Spleen (tissue), 11 donors: ENCODE results near the gene FLCN. TPM values are rescaled to one million over a fixed set of nuclear protein-coding genes. Genes with fewer than 3 reads are reported as not detected.
A peak's percentile ranks its signal among the peaks of the same experiment; 100 is the strongest.
"Not testable (repeated sequence)": the region's sequence is repeated elsewhere in the genome, so short reads cannot be mapped to it uniquely, and the experiment has no call there.

Experiments
- DNase-seq: peaks from one replicate; pipeline ENCODE4 v3.0.0-alpha.2; 2020
- H3K27ac ChIP-seq, 8 donors: fragments of 200-600 bp; sonication (generic) in 7 of 8; 1 replicate in 4 of 8; 2 replicates in 4 of 8; pipeline versions ENCODE4 v1.5.0 to v1.8.0; 2016 to 2021; ENCODE audit warnings: inconsistent platforms in 4 of 8, mild to moderate bottlenecking in 4 of 8, moderate library complexity in 1 of 8
- H3K27me3 ChIP-seq, 7 donors: fragments of 200-600 bp; sonication (generic) in 6 of 7; replicated peaks in 1 of 7; 1 replicate in 4 of 7; 2 replicates in 3 of 7; pipeline versions ENCODE4 v1.5.0 to v1.8.0; 2016 to 2021; ENCODE audit warnings: inconsistent platforms in 3 of 7, mild to moderate bottlenecking in 1 of 7
- H3K36me3 ChIP-seq, 6 donors: fragments of 200-600 bp; sonication (generic) in 5 of 6; 1 replicate in 4 of 6; 2 replicates in 2 of 6; pipeline versions ENCODE4 v1.5.0 to v1.8.0; 2016 to 2021; ENCODE audit warnings: inconsistent platforms in 2 of 6
- H3K4me1 ChIP-seq, 6 donors: fragments of 200-600 bp; sonication (generic) in 5 of 6; 1 replicate in 3 of 6; 2 replicates in 3 of 6; pipeline versions ENCODE4 v1.5.0 to v1.8.0; 2016 to 2021; ENCODE audit warnings: inconsistent platforms in 3 of 6
- H3K4me3 ChIP-seq, 8 donors: fragments of 200-600 bp; sonication (generic) in 7 of 8; 1 replicate in 4 of 8; 2 replicates in 4 of 8; pipeline versions ENCODE4 v1.5.0 to v1.8.0; 2016 to 2021; ENCODE audit warnings: inconsistent platforms in 4 of 8, mild to moderate bottlenecking in 4 of 8, moderate library complexity in 2 of 8
- H3K9me3 ChIP-seq, 8 donors: fragments of 200-600 bp; sonication (generic) in 7 of 8; 1 replicate in 4 of 8; 2 replicates in 4 of 8; pipeline versions ENCODE4 v1.5.0 to v1.8.0; 2016 to 2021; ENCODE audit warnings: inconsistent platforms in 4 of 8
- CTCF ChIP-seq, 11 experiments: fragments of 200-600 bp in 7 of 11; fragments of 450-650 bp in 4 of 11; sonication (generic) in 4 of 11; IDR thresholded peaks in 8 of 11; conservative IDR thresholded peaks in 3 of 11; 1 replicate in 7 of 11; 2 replicates in 4 of 11; pipeline versions ENCODE4 v1.4.0 to v1.8.0; 2016 to 2021; ENCODE audit warnings: antibody characterized with exemption in 11 of 11, inconsistent platforms in 4 of 11, mild to moderate bottlenecking in 1 of 11
- POLR2A ChIP-seq, 3 donors: fragments of 450-650 bp; IDR thresholded peaks; one replicate each; pipeline ENCODE4 v1.5.1; 2017; ENCODE audit warnings: antibody characterized with exemption in 3 of 3, mild to moderate bottlenecking in 1 of 3
- POLR2AphosphoS5 ChIP-seq, 3 donors: sonication (generic); formaldehyde crosslinking; IDR thresholded peaks; one replicate each; pipeline ENCODE4 v1.5.1; 2017; ENCODE audit warnings: antibody characterized with exemption in 3 of 3
- WGBS, 5 donors: extraction: QIAGEN DNeasy Blood & Tissue Kit in 3 of 5; methylation state at CpG; one replicate each; pipeline versions ENCODE4 v1.1.5 to v1.1.7; 2013 to 2018; 5-methylcytosine and 5-hydroxymethylcytosine counted together
- intact Hi-C: fragments of 100-400 bp; cut with DNase I; formaldehyde crosslinking; loops from one replicate; pipeline ENCODE4 v1.15.0; 2023; ENCODE audit warnings: low total_unique reads
- polyA plus RNA-seq, 3 donors: library from polyadenylated mRNA; stranded (reverse); fragments of 200-250 nt; gene quantifications; one replicate each; pipeline ENCODE4 v1.2.1, GENCODE V29; 2013
- total RNA-seq, 7 donors: library from RNA; depleted of rRNA in 3 of 7; stranded (reverse); fragments of >200 nt in 3 of 7; fragmentation: NEBNext Ultra II Directional in 4 of 7; extraction: Animal tissue kit (Norgen Biotek cat#: 25700) in 4 of 7; gene quantifications; one replicate each; pipeline versions ENCODE4 v1.1.0 to v1.2.1, GENCODE V29; 2016 to 2021
- donor health status: healthy with polysubstance abuse.
- donor health status: DM: no; HTN: no; CAD: no; lungs with moderate emphysema.
- donor health status: DM: no; HTN: no; CAD: no.
- donor health status: Bipolar disorder and iron deficiency.
- donor health status: healthy.
- donor health status: DM: no; HTN: no; CAD: no.
- donor health status: DM: yes; HTN: yes; CAD: no.

FLCN gene
- total and polyA plus RNA-seq, 10 donors: 9.1 to 91.6 (median 72.3) TPM

DNA sequence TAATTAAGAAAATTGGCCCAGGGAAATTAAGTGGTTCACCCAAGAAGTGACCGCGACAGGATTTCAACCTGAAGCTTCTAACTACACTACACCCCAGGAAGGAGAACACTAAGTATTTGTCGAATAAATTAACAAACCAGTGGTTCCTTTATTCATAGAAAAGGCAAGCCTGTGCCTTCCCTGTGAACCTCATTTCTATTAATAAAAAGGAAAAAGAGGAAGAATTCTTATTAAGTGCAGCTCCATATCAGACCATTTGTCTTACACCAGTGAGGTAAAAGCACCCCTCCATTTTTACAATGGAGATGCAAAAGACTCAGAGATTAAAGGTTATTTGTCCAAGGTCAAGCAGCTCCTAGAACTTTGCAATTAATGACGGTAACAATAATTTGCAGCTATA, 42.3 kb upstream of the FLCN start:
- Histone ChIP-seq H3K27ac (peak overlapping the region in 2 of 8 donors; percentile 10 to 99), H3K9me3 (no peaks in the 10 kb centered on the region), H3K4me1 (peaks cover 18 to 69% (median 50%) of the 10 kb centered on the region in 6 donors), H3K36me3 (peaks cover 0 to 31% (median 16%) of the 10 kb centered on the region in 6 donors), H3K27me3 (no peaks in the 10 kb centered on the region), H3K4me3 (peak overlapping the region in 6 of 8 donors; percentile 87 to 100 (median 98))
- TF ChIP-seq POLR2AphosphoS5 (IDR thresholded peaks at IDR 0.05) (no peak), CTCF (IDR thresholded peaks at IDR 0.05 in 8 of 11, conservative IDR thresholded peaks at IDR 0.05 in 3 of 11) (no peak)
- DNase-seq: no peak
- intact Hi-C loops: no loop called here
- 61 to 79% (median 71%) methylated on average over 4 of the region's 4 CpGs for WGBS, 5 donors

DNA sequence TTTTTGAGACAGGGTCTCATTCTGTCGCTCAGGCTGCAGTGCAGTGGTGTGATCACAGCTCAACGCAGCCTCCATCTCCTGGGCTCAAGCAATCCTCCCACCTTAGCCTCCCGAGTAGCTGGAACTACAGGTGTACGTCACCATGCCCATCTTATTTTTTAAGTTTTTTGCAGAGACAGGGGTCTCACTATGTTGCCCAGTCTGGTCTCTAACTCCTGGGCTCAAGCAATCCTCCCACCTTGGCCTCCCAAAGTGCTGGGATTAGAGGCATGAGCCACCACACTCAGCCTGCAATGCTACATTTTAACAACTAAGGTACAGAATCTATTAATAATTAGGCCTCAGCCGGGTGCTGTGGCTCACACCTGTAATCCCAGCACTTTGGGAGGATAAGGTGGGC, 40.5 kb upstream of the FLCN start:
- H3K4me3 ChIP-seq, H3K9me3 ChIP-seq, intact Hi-C loops, DNase-seq, H3K27me3 ChIP-seq: not testable (repeated sequence)
- H3K27ac ChIP-seq: peak overlapping the region in 1 of 8 donors; percentile 91
- peaks cover 0 to 50% (median 30%) of the 10 kb centered on the region in 6 donors for H3K36me3 ChIP-seq
- 93 to 96% (median 95%) methylated on average over 5 of the region's 5 CpGs for WGBS, 5 donors
- H3K4me1 ChIP-seq: peaks cover 18 to 69% (median 50%) of the 10 kb centered on the region in 6 donors

DNA sequence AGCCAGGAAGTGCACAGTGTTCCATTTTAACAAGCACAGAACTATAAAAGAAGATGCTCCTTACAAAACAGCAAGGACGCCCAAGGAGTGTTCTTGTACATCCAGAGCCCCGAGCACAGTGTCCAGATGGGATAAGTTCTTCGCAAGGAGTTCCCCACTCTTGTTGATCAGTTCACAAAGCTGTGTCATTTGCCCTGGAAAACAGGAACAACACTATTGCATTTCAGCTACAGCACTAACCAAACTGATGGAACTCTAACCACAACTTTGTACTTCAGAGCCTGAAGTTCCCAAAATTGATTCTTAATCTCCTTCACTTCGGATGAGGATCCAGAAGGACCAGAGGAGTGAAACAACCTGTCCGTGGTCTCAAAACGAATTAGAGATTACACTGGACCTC, 39.0 kb upstream of the FLCN start:
- peak overlapping the region in 1 of 8 donors; percentile 8 for H3K4me3 ChIP-seq
- WGBS, 5 donors: 52 to 69% (median 64%) methylated on average over 6 of the region's 6 CpGs
- intact Hi-C loops: no loop called here
- no peak for DNase-seq
- no peak for TF ChIP-seq POLR2A (IDR thresholded peaks at IDR 0.05)
- no peak for TF ChIP-seq POLR2AphosphoS5 (IDR thresholded peaks at IDR 0.05)
- no peak for TF ChIP-seq CTCF (IDR thresholded peaks at IDR 0.05 in 8 of 11, conservative IDR thresholded peaks at IDR 0.05 in 3 of 11)
- H3K27ac ChIP-seq: peak overlapping the region in 7 of 8 donors; percentile 57 to 91 (median 71)
- H3K27me3 ChIP-seq: no peaks in the 10 kb centered on the region
- H3K36me3 ChIP-seq: peaks cover 0 to 64% (median 37%) of the 10 kb centered on the region in 6 donors
- peaks cover 18 to 59% (median 43%) of the 10 kb centered on the region in 6 donors for H3K4me1 ChIP-seq
- no peaks in the 10 kb centered on the region for H3K9me3 ChIP-seq

GRCh38 chr17:17269926-17270773, 33.2 kb upstream of the FLCN start:
- H3K27ac ChIP-seq: peak overlapping the region in 2 of 8 donors; percentile 48 to 81
- H3K4me3 ChIP-seq: no peak overlapping the region
- intact Hi-C loops: no loop called here
- H3K36me3 ChIP-seq: peaks cover 3 to 100% (median 83%) of the 10 kb centered on the region in 6 donors
- H3K4me1 ChIP-seq: peaks cover 0 to 13% (median 3%) of the 10 kb centered on the region in 6 donors
- H3K27me3 ChIP-seq: no peaks in the 10 kb centered on the region
- H3K9me3 ChIP-seq: no peaks in the 10 kb centered on the region
- no peak for DNase-seq
- 85 to 93% (median 86%) methylated on average over 9 of the region's 9 CpGs for WGBS, 5 donors
- TF ChIP-seq POLR2AphosphoS5 (IDR thresholded peaks at IDR 0.05) (no peak), CTCF (IDR thresholded peaks at IDR 0.05 in 8 of 11, conservative IDR thresholded peaks at IDR 0.05 in 3 of 11) (peak in 5 of 11 experiments; percentile 13 to 39 (median 28)), POLR2A (IDR thresholded peaks at IDR 0.05) (no peak)
